ENCODE data around the gene TRPM8.
"Not testable (repeated sequence)": the region's sequence is repeated elsewhere in the genome, so short reads cannot be mapped to it uniquely, and the experiment has no call there.

TRPM8 gene

DNA sequence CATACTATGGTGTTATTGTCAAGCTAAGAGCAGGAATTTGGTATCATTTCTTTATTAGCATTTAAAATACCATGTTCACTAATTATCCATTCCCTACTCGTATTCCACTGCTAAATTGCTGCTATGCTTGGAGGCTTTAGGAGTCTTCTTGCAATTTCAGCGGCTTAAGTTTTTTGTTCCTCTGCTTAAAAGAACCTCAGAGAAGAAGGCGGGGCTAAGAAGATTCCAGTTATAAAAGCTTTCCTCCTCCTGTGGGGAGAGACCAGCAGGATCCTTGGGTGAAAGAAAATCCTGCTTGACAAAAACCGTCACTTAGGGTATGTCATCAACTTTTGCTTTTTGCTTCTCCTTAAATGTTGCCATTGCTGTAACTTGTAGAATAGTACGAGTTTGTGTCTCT is at the start of gene TRPM8:
TSS of gene TRPM8 (plus strand) at position 258 of the 400 bp plus-strand sequence. CDS start 9,165 bp downstream, outside the sequence.
- no peak for FAIRE-seq

DNA sequence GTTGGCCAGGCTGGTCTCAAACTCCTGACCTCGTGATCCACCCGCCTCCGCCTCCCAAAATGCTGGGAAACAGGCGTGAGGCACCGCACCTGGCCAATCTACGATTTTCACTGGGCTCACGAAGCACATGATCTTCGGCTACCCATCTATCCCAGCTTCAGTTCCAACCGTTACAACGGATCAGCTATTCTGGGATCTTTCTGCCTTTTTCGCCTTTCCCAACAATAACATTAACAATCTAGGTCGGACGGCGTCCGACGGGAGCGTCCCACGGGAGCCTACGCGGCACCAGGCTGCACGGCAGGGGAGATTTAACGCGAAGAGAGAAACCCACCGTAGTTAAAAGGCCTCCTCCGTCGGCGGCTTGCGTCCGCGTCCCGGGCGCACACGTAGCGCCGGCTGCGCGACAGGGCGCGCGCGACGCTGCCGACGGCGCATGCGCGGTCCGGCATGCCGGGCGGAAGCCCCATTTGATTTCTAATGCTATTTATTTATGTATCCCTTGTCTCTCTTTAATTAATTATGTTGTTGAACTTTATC is 49.1 kb upstream of the TRPM8 start, which contains the start of gene MSL3B:
TSS of gene MSL3B (minus strand) at position 394 of the 540 bp plus-strand sequence.
- no peak for FAIRE-seq

- FAIRE-seq, result no peak
Measured at GRCh38 chr2:233871432-233871831, 45.7 kb upstream of the TRPM8 start.

DNA sequence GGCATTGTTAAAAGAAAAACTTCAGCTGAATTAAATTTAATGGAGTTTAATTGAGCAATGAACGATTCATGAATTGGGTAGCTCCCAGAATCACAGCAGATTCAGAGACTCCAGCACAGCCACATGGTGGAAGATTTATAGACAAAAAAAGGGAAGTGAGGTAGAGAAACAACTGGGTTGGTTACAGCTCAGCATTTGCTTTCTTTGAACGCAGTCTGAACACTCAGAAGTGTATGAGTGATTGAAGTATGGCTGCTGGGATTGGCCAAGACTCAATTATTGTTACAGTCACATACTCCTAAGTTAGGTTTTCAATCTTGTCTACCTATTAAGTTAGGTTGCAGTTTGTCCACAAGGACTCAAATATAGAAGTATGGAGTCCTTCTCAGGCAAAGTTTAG is 45.0 kb upstream of the TRPM8 start:
- not testable (repeated sequence) for FAIRE-seq

- no peak for FAIRE-seq
Measured at GRCh38 chr2:233882353-233882752, 34.8 kb upstream of the TRPM8 start.

DNA sequence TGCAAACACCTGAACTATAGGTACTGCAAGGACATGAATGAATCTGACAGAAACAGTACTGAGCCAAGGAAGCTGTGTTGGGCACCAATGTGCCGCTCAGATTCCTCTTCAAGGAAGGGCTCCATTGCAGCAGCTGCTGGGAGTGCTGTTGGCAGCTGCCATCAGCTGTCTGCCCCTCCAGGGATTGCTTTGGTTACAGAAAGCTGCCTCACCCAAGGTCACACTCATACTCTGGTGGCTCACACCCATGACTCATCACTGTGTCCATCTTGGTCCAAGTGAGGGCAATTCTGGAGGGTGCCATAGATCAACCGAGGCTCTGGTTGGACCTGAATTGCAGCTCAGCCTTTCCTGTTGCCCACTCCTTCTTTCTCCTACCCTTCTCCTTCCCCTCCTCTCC is 24.4 kb upstream of the TRPM8 start:
- no peak for FAIRE-seq

DNA sequence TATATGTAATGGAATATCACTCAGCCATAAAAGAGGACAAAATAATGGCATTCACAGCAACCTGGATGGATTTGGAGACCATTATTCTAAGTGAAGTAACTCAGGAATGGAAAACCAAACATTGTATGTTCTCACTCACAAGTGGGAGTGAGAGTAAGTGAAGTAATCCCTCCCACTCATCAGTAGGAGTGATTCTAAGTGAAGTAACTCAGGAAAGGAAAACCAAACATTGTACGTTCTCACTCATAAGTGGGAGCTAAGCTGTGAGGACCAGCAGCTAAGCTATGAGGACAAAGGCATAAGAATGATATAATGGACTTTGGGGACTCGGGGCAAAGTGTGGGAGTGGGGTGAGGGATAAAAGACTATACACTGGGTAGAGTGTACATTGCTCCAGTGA is 20.9 kb upstream of the TRPM8 start:
- FAIRE-seq, result not testable (repeated sequence)

DNA sequence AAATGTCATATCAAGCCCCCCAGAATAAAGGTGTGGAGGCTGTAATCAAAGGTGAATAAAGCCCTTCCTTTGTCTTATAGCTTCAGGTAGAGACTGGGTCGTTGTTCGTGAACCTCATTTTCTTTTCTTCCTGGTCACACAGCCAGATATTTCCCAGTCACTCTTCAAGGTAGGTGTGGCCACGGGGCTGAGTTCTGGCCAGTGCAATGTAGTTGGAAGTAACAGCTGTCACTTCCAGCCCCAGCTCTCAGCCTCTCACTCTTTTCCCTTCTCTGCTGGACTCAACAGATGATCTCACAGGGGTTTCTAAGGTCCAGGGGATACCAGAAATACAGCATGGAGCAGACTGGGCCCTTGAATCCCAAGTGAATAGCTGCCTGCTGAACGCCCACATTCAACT is 15.8 kb upstream of the TRPM8 start:
- no peak for FAIRE-seq

DNA sequence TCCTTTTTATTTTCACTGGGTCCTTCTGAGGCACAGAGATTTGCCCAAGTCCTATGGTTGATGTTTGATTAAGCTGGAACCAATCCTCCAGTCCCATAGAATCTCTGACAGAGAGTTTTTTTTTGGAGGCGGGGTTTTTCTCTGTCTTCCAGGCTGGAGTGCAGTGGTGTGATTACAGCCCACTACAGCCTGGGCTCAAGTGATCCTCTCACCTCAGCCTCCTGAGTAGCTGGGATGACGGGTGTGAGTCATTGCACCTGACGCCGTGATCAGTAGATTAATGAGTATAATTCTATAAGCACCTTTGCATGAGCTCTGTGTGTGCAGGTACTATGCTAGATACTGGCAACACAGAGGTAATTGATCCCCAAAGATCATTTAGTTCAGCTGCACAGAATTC is 15.3 kb upstream of the TRPM8 start:
- FAIRE-seq, result no peak

- FAIRE-seq, result no peak
Measured at GRCh38 chr2:233905945-233906344, 11.2 kb upstream of the TRPM8 start.

DNA sequence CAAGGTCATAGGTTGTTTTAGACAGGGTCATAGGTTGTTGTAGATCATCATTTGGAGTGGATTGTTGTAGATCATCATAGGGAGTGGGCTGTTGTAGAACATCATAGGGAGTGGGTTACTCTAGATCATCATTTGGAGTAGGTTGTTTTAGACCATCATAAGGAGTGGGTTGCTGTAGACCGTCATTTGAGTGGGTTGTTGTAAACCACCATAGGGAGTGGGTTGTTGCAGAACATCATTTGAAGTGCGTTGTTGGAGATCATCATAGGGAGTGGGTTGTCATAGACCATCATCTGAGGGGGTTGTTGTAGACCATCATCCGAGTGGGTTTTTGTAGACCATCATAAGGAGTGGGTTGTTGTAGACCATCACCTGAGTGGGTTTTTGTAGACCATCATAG is 9.5 kb upstream of the TRPM8 start:
- no peak for FAIRE-seq

DNA sequence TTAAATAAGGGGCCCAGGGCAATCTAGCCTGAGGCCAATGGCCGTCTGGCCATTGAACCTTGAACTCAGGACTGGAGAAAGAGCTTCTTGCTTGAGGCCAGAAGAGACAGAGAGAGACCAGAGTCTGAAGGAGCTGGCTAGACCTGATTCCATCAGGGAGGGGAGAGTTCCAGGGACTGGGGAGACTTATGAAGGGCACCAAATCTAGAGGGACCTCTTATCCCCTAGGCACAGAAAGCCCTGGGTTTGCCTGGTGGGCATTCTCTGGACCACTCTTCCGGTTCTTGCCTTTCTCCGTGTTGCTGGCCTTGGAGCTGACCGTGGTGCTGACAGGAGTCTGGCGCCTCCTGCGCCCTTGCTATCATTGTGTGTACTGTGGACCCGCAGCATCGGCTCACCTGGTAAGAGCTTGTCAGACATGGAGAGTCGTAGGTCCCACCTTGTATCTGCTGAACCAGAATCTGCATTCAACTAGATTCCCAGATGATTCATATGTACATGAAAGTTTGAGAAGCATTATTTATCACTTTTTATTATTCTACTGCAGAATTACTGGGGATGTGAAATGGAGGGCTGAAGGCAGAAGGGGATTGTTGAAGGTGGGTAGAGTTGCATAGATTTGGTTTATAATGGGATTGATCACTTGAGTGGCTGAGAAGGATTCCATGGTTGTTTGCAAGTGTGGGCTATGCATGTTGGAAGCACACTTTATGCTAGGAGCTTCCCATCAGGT is 4.3 kb upstream of the TRPM8 start:
- no peak for FAIRE-seq

DNA sequence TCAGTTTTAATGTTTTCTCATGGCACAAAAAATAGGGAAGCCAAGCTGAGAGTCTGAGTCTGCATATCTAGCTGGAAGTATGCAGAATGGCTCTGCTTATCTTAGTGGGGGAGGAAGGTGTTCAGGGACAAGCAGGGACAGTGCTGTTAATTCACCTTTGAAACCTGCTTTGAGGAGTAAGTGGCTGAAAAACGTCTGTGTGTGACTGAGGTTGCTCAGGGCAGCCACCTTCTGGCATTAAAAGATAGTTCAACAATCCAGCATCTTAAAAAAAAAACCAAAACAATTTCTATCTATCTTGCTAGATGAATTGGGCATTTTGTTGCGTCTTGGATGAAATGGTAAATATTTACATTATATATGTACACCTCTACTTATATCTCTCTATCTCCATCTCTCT is 2.0 kb upstream of the TRPM8 start:
- FAIRE-seq, result no peak

GRCh38 chr2:233919319-233919718 is 2.1 kb downstream of the TRPM8 start:
- FAIRE-seq, result no peak

DNA sequence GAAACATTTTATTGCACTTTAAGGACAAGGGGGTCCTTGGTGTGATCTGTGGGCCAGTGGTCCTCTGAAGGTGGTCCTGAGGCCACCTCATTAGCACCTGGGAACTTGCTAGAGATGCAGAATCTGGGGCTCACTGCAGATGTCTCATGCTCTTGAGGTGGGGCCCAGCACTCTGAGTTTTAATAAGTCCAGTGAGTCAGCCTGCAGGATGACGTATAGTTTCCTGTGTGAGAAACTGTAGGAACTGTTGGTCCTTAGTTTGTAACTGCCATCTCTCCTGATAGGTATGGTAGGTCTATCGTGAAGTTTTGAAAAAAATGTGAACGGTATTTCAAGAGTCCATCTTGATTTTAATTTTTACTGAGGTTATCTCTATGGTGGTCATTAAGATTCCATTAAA is 2.8 kb downstream of the TRPM8 start:
- FAIRE-seq, result no peak

GRCh38 chr2:233922471-233922870 is 5.3 kb downstream of the TRPM8 start:
- no peak for FAIRE-seq

DNA sequence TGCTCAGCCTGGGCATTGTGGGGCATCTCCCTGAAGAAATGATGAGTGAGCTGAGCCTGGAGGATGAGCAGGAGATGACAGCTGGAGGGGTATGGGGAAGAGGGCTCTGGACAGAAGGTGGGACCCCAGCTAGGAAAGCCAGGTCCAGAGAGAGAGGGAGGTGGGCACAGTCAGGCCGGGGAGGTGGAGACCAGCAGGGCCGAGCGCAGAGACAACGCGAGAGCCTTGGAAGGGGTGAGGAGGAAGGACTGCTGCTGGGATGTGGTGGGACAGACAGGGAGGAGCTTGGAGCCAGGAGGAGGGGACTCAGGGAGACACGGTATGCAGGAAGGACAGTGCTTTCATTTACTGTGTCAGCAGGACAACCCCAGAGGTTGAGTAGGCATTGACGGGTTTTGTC is 8.2 kb downstream of the TRPM8 start:
- no peak for FAIRE-seq

DNA sequence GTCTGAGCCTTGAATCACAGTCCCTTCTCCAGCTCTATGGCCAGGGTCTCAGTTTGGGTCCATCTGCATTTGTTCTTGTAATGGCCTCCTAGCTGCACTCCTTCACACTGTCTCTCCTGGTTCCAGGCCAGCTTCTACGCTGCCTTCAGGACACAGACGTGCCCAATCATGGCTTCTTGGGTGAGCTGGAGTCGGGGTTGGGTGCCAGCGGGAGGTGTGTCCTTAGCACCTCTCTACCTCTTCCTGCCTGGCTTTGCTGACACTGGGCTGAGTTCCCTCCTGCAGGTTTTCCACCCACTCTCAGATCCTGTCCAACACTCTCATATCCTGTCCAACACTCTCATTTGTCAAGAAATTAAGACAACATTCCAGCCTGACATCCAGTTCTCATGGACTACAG is 9.6 kb downstream of the TRPM8 start:
- no peak for FAIRE-seq

GRCh38 chr2:233928594-233929351 is 11.6 kb downstream of the TRPM8 start:
- no peak for FAIRE-seq

GRCh38 chr2:233929352-233930022 is 12.3 kb downstream of the TRPM8 start:
- no peak for FAIRE-seq

- no peak for FAIRE-seq
Measured at GRCh38 chr2:233934524-233934923, 17.4 kb downstream of the TRPM8 start.

- FAIRE-seq, result no peak
Measured at GRCh38 chr2:233935426-233935825, 18.3 kb downstream of the TRPM8 start.

DNA sequence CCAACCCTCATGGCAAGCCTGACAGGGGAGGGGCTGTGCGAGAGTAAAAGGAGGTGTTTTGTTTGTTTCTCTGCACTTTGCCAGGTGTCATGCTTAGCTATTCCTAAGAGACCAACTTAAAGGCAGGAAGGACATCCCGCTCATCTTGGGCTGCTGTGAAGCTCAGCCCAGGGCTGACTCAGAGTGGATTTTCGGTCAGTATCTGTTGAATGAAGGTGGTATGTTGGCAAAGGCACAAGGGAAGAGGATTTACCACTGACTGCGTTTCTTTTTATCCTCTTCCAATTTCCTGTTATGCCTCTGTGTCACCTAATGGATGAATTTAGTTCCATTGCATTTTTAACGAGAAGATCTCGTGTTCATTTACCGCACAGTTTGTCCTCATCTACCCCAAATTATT is 18.9 kb downstream of the TRPM8 start:
- FAIRE-seq, result no peak
